Measurements from ENCODE around the gene MAT2B.
A peak's percentile ranks its signal among the peaks of the same experiment; 100 is the strongest.

MAT2B gene

DNA sequence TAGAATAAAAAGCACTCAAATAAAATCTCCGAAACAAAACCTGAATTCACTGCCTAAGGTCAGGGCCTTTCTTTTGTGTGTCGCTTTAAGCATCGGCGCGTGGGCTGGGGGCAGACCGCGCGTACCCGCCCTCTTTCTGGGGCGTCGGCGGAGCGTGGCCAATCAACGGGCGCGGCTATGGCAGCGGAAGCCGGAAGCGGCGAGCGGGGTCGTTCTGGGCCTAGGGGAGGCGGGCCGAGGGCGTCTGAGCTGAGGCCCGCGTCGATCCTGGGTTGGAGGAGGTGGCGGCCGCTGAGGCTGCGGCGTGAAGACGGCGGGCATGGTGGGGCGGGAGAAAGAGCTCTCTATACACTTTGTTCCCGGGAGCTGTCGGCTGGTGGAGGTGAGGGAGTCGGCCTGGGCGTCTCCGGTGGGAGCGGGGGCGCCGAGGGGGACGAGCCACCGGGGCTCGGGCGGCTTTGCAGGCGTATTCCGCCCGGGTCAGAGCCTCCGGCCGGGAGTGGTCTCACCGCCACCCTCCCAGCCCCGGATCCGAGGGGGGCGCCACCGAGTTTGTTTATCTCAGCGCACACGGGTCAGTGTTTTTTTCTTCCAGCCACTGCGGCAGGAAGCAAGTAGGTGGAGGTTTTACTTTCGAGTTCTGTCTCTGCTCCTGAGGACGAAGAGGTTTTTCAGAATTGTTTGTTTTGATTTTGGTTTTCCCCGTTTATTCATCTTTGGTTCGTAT is at the start of gene MAT2B:
Gene MAT2B, plus strand, starts transcription at position 252 of the 727 bp plus-strand sequence. Its CDS starts 68 bp downstream, at position 320.
- peak; percentile 95 for DNase-seq

DNA sequence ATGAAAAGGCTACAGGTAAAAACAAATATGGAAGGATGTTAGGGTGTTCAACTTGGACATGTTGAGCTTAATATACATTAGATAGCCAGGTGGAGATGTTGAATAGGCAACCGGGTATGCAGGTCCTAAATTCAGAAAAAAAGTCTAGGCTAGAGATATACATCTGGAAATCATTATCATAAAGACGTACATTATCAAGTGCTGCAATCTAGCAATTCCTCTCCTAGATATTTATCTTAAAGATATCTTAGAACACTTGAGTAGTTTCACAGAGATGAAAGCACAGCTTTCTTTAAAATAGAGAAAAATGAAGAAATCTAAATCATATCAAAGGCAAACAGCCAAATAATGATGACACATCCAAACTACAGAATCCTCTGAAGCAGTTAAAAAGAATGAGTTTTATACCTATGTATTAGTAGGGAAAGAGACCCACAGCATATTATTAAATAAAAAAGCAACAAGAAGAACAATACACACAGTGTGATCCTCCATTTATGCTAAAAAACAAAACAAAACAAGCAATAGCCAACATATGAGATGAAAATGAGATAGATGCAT is 49.3 kb upstream of the MAT2B start:
- no peak for DNase-seq

- DNase-seq, result no peak
These were observed 48.6 kb upstream of the MAT2B start for GRCh38 chr5:163456840-163457239.

- DNase-seq, result no peak
These were observed 46.5 kb upstream of the MAT2B start for GRCh38 chr5:163458778-163459385.

GRCh38 chr5:163459462-163459818 is 46.0 kb upstream of the MAT2B start:
- no peak for DNase-seq

DNA sequence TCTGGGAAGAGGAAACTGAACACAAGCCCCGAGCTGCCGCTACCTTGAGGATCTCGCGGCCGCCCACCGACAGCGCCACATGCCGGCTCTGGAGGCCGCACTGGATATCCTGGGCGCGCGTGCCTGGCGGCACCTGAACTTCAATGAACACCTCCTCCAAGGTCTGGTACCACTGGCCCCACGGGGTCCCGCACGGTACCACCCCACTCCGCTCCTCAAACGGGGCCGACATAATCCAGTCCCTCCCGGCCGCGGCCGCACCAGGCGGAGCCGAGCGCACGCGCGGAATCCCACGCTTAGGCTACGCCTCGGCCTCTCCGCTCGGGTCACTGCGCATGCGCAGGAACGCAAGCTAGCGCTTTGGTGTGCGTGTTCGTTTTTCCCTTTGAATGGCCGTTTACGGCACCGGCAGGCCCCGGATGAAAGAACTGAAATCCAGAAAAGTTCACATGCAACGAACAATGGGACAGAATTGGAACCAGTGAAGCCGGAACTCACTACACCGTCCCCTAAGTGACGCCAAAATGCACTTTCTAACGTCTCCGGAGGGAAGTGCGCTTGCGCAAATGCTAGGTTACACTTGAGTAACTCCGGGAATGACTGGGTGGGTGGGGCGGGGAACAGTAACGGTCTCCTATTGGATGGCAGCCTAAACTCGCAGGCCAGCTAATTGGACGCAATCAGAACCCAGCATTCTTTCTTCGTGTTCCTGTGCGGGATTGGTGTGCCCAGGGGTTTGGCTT is 45.4 kb upstream of the MAT2B start, which contains the start of gene NUDCD2:
Gene NUDCD2, minus strand, starts transcription at position 284 of the 743 bp plus-strand sequence. Its CDS starts 52 bp downstream, at position 232.
- peak; percentile 97 for DNase-seq

- DNase-seq, result no peak
These were observed 44.8 kb upstream of the MAT2B start, which contains the start of gene HMMR for GRCh38 chr5:163460562-163461171. HMMR (plus strand) TSS chr5:163460632; CDS start chr5:163460693, 61 bp downstream.

- DNase-seq, result no peak
These were observed 42.4 kb upstream of the MAT2B start for GRCh38 chr5:163463063-163463435.

DNA sequence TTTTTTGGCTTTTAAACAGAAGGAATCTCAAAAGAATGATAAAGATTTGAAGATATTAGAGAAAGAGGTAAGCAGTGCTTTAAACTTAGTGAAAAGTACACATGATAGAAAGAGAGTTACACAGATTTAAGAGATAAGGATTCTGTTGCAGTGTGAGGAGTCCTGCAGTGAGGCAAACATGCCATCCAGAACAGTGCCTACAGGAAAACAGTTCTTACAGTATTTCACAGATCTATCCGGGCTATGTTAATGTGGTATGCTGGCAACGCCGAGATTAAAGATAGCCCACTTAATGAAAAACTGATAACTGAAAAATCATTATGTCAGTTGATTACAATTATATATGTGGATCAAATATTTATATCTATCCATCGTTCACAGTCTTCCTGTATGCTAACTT is 37.7 kb upstream of the MAT2B start:
- DNase-seq, result no peak

- peak; percentile 44 for DNase-seq
These were observed 31.7 kb upstream of the MAT2B start for GRCh38 chr5:163473635-163474243.

GRCh38 chr5:163475411-163475810 is 30.0 kb upstream of the MAT2B start:
- no peak for DNase-seq

- DNase-seq, result no peak
These were observed 27.1 kb upstream of the MAT2B start for GRCh38 chr5:163478126-163478981.

GRCh38 chr5:163478982-163479271 is 26.5 kb upstream of the MAT2B start:
- no peak for DNase-seq

DNA sequence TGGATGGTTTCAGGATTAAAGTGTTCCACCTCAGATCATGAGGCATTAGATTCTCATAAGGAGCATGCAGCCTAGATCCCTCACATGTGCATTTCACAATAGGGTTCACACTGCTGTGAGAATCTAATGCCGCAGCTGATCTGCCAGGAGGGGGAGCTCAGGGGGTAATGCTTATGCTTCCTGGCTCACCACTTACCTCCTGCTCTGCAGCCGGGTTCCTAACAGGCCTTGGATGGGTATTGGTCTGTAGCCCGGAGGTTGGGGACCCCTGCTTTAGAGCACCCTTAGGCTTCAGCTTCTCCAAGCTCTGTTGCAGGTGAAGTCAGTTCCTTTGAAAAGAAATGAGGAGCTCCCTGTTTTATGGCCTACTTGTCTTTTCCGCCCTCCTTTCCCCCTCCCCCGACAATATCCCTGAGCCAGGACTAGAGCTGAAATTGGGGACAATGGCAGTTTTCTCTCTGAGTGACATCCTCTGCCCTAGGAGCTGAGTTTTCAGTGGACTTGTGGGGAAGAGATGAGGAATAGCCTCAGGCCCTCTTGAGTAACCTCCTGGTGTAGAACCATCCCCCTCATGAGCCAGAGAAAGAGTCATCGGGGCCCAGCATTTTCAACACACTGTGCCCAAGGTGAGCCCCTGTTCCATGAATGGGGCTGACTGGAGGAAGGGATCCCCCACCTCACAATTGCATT is 16.2 kb upstream of the MAT2B start:
- DNase-seq, result peak; percentile 32

- DNase-seq, result no peak
These were observed 15.7 kb upstream of the MAT2B start for GRCh38 chr5:163489745-163490075.

DNA sequence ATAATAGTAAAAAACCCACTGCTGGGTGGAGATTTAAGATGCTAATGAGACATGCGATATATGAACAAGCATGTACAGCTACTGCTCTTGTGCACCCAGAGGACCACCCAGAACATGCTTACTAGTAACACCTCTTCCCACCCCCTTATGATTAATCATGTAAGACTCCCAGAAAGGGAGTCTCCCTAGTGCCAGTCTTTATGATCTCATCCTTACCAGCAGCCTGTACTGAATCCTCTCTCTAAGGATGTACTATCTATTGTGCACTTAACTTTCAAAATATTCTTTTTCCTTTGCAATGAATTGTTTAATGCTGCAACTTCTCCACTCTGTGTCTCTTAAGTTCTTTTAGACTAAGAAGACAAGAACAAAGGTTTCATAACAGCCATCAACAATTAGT is 9.1 kb upstream of the MAT2B start:
- no peak for DNase-seq

DNA sequence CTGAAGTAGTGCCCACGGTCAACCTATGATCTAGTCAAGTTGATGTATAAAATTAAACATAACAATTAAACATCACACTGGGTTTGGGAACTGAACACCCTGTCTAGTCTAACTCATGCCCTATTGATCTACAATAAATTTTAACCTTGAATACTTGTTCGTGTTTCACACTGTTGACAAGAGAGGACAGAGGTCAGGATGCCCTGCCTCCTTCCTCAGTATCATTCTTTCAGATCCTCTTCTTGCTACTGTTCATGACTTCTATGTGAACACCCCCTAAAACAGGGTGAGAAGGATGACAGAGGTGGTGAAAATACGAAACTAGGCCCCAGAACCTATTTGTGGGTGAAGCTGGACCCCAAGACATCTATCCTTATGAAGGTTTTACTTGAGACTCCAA is 8.1 kb upstream of the MAT2B start:
- no peak for DNase-seq

DNA sequence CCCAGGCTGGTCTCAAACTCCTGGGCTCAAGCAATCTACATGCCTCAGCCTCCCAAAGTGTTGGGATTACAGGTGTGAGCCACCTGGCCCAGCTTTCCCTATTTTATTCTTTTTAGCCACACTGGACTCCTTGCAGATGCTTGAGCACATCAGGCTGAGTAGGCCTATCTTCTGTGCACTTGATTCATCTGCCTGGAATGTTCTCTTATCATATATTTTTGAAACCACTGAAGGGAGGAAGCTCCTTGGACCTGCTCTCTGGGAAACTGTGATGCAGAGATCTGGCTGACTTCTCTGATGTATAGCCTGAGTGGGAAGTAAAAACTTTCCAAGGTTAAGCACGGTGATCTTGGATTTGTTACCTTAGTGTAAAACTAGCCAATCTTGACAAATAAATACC is 6.5 kb upstream of the MAT2B start:
- no peak for DNase-seq

DNA sequence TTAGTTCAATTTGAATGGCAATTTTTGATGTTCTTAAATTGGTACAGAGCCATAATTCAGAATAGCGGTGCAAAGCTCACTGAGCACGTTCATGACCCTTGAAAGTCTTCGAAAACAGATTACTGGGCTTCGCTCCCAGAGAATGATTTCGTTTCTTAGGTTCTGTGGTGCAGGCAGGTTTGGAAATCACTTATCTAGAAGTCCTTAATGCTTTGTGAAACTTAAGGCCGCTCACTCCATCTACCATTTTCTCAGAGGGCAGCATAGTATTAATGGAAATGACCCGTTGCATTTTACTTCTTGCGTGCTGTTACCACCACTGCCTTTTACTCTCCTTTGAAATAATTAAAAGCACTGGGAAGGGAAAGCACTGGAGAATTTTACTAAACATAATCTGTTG is 2.9 kb upstream of the MAT2B start:
- no peak for DNase-seq

- DNase-seq, result peak; percentile 61
These were observed 2.0 kb upstream of the MAT2B start for GRCh38 chr5:163503106-163504078.

Measured in CD4-positive, alpha-beta T cell treated with Interleukin-17A for 1 hour (primary cell).